Effector memory CD4-positive, alpha-beta T cell (primary cell): Measurements from ENCODE around the gene LRRC4B.
"Not testable (repeated sequence)": the region's sequence is repeated elsewhere in the genome, so short reads cannot be mapped to it uniquely, and the experiment has no call there.

Source experiments
- DNase-seq, 3 donors: peaks; one replicate each; pipeline ENCODE4 v3.0.0-alpha.2; 2020
- H3K27ac ChIP-seq: 2 replicates; pipeline ENCODE4 v1.7.0; 2013; ENCODE audit warnings: mild to moderate bottlenecking, low read length, moderate library complexity; ENCODE audit not compliant: insufficient read depth, poor library complexity, severe bottlenecking
- H3K27me3 ChIP-seq: replicated peaks from 2 replicates; pipeline ENCODE4 v1.7.0; 2013; ENCODE audit warnings: mild to moderate bottlenecking, low read length; ENCODE audit not compliant: insufficient read depth, control insufficient read depth, poor library complexity, severe bottlenecking
- H3K36me3 ChIP-seq: 2 replicates; pipeline ENCODE4 v1.7.0; 2013; ENCODE audit warnings: mild to moderate bottlenecking, low read length, moderate library complexity; ENCODE audit not compliant: control insufficient read depth, insufficient read depth
- H3K4me1 ChIP-seq: 2 replicates; pipeline ENCODE4 v1.7.0; 2013; ENCODE audit warnings: low read length, mild to moderate bottlenecking; ENCODE audit not compliant: control insufficient read depth, insufficient read depth, poor library complexity, severe bottlenecking
- H3K4me3 ChIP-seq: 2 replicates; pipeline ENCODE4 v1.7.0; 2013; ENCODE audit warnings: low read length, low read depth, mild to moderate bottlenecking; ENCODE audit not compliant: insufficient read depth, poor library complexity, severe bottlenecking
- H3K9me3 ChIP-seq: 2 replicates; pipeline ENCODE4 v1.7.0; 2013; ENCODE audit warnings: mild to moderate bottlenecking, low read length, moderate library complexity; ENCODE audit not compliant: control insufficient read depth

LRRC4B gene

GRCh38 chr19:50546527-50547221, 21.6 kb downstream of the LRRC4B start:
- Histone ChIP-seq H3K4me1 (no peaks in the 10 kb centered on the region), H3K27ac (no peak overlapping the region), H3K27me3 (peaks cover 3% of the 10 kb centered on the region), H3K4me3 (no peak overlapping the region), H3K9me3 (no peaks in the 10 kb centered on the region), H3K36me3 (no peaks in the 10 kb centered on the region)
- DNase-seq = no peak

GRCh38 chr19:50542943-50543342, 25.3 kb downstream of the LRRC4B start:
- no peak for DNase-seq
- Histone ChIP-seq H3K4me1 (no peaks in the 10 kb centered on the region), H3K4me3 (no peak overlapping the region), H3K36me3 (no peaks in the 10 kb centered on the region), H3K27me3 (no peaks in the 10 kb centered on the region), H3K9me3 (no peaks in the 10 kb centered on the region), H3K27ac (no peak overlapping the region)

DNA sequence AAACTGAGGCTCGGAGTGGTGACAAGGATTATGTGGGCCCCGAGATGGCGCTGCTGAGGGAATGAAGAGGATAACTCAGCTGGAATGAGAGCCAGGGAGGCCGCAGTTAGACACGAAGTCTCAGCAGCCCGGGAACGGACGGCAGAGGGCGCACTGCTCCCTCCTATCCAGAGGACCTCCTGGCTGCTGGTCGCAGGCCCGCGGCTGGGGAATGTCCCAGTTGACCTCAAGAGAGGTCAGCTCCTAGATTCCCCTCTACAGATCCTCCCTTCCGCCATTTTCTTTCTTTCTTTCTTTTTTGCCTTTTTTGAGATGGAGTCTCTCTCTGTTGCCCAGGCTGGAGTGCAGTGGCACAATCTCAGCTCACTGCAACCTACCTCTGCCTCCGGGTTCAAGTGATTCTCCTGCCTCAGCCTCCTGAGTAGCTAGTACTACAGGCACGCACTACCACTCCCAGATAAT, 30.4 kb downstream of the LRRC4B start:
- Histone ChIP-seq H3K27me3 (no peaks in the 10 kb centered on the region), H3K36me3 (no peaks in the 10 kb centered on the region), H3K9me3 (no peaks in the 10 kb centered on the region), H3K27ac (no peak overlapping the region), H3K4me1 (no peaks in the 10 kb centered on the region), H3K4me3 (no peak overlapping the region)
- DNase-seq = peak in 2 of 3 donors; percentile 19 to 29

GRCh38 chr19:50537306-50537685, 30.9 kb downstream of the LRRC4B start:
- Histone ChIP-seq H3K36me3 (no peaks in the 10 kb centered on the region), H3K27me3 (no peaks in the 10 kb centered on the region), H3K4me1 (no peaks in the 10 kb centered on the region), H3K27ac (no peak overlapping the region), H3K4me3 (no peak overlapping the region), H3K9me3 (no peaks in the 10 kb centered on the region)
- no peak for DNase-seq

GRCh38 chr19:50536662-50537305, 31.5 kb downstream of the LRRC4B start:
- no peaks in the 10 kb centered on the region for H3K4me1 ChIP-seq

GRCh38 chr19:50535672-50536187, 32.5 kb downstream of the LRRC4B start:
- Histone ChIP-seq H3K27ac (no peak overlapping the region), H3K4me1 (no peaks in the 10 kb centered on the region), H3K27me3 (no peaks in the 10 kb centered on the region), H3K36me3 (no peaks in the 10 kb centered on the region), H3K9me3 (no peaks in the 10 kb centered on the region), H3K4me3 (no peak overlapping the region)
- DNase-seq = no peak

More at GRCh38 chr19:50536662-50537305, 31.5 kb downstream of the LRRC4B start:
- H3K36me3 ChIP-seq = no peaks in the 10 kb centered on the region
- no peak for DNase-seq
- no peak overlapping the region for H3K4me3 ChIP-seq
- H3K9me3 ChIP-seq = no peaks in the 10 kb centered on the region
- no peak overlapping the region for H3K27ac ChIP-seq
- no peaks in the 10 kb centered on the region for H3K27me3 ChIP-seq

GRCh38 chr19:50534478-50534877, 33.8 kb downstream of the LRRC4B start:
- DNase-seq = no peak
- Histone ChIP-seq H3K9me3 (no peaks in the 10 kb centered on the region), H3K4me1 (no peaks in the 10 kb centered on the region), H3K27ac (no peak overlapping the region), H3K36me3 (no peaks in the 10 kb centered on the region), H3K4me3 (no peak overlapping the region), H3K27me3 (peaks cover 4% of the 10 kb centered on the region)

- H3K36me3 ChIP-seq = no peaks in the 10 kb centered on the region
- no peak overlapping the region for H3K4me3 ChIP-seq
- H3K9me3 ChIP-seq = no peaks in the 10 kb centered on the region
- DNase-seq = no peak
- H3K4me1 ChIP-seq = no peaks in the 10 kb centered on the region
- H3K27me3 ChIP-seq = peaks cover 4% of the 10 kb centered on the region
- H3K27ac ChIP-seq = no peak overlapping the region
Observed at GRCh38 chr19:50532952-50533351, 35.3 kb downstream of the LRRC4B start.

DNA sequence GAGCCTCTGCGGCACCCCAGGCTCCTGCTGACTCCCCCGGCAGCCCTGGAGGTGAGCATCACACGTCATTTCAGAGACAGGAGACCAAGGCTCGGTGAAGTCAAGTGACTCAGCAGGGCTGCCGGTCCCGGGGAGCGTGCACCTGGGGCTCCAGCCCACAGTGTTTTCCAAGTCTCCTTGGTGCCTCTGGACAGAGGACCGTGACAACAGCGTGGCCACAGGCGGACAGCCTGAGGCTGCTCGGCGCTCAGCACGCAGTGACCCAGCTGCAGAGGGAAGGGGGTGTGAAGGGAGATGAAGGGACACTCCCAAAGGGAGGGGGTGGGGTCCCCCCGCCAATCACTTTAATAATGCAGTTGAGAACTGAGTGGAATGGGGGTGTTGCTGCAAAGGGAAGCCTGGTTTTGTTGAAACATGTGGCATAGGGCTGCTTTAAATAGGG, 37.0 kb downstream of the LRRC4B start:
- DNase-seq = no peak
- H3K9me3 ChIP-seq = no peaks in the 10 kb centered on the region
- H3K27me3 ChIP-seq = peaks cover 4% of the 10 kb centered on the region
- no peaks in the 10 kb centered on the region for H3K4me1 ChIP-seq
- H3K4me3 ChIP-seq = no peak overlapping the region
- H3K27ac ChIP-seq = no peak overlapping the region
- no peaks in the 10 kb centered on the region for H3K36me3 ChIP-seq

DNA sequence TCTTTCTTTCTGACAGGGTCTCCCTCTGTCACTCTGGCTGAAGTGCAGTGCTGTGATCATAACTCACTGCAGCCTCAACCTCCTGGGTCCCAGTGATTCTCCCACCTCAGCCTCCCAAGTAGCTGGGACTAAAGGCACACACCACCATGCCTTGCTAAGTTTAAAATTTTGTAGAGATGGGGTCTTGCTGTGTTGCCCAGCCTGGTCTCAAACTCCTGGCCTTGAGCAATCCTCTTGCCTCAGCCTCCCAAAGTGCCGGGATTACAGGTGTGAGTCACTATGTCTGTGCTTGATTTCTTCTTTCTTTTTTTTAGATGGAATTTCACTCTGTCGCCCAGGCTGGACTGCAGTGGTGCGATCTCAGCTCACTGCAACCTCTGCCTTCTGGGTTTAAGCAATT, 40.2 kb downstream of the LRRC4B start:
- not testable (repeated sequence) for H3K27me3 ChIP-seq, H3K27ac ChIP-seq, DNase-seq, H3K4me1 ChIP-seq, H3K4me3 ChIP-seq, H3K36me3 ChIP-seq, H3K9me3 ChIP-seq
